H9 (cell line): ENCODE results near the gene IPP. TPM values are rescaled to one million over a fixed set of nuclear protein-coding genes. Genes with fewer than 3 reads are reported as not detected.

ENCODE experiments used
- DNase-seq: peaks from one replicate; pipeline ENCODE4 v3.0.0-alpha.2; 2017
- H2AFZ ChIP-seq: one replicate; pipeline ENCODE4 v1.6.1; 2013; ENCODE audit warnings: mild to moderate bottlenecking, low read length, control low read depth, moderate library complexity
- H2AK5ac ChIP-seq: 2 replicates; pipeline ENCODE4 v1.6.1; 2013; ENCODE audit warnings: low read length, control low read depth, mixed read lengths; ENCODE audit not compliant: insufficient read length
- H2BK120ac ChIP-seq: one replicate; pipeline ENCODE4 v1.6.1; 2013; ENCODE audit warnings: low read depth, mild to moderate bottlenecking, low read length, control low read depth, inconsistent platforms; ENCODE audit not compliant: poor library complexity, severe bottlenecking
- H2BK12ac ChIP-seq: 2 replicates; pipeline ENCODE4 v1.6.1; 2013; ENCODE audit warnings: low read length, control low read depth, mixed read lengths, low read depth; ENCODE audit not compliant: insufficient read length
- H2BK15ac ChIP-seq: 2 replicates; pipeline ENCODE4 v1.6.1; 2013; ENCODE audit warnings: low read depth, low read length, control low read depth
- H2BK20ac ChIP-seq: one replicate; pipeline ENCODE4 v1.6.1; 2013; ENCODE audit warnings: low read depth, mild to moderate bottlenecking, low read length, control low read depth, inconsistent platforms; ENCODE audit not compliant: poor library complexity, severe bottlenecking
- H2BK5ac ChIP-seq: 2 replicates; pipeline ENCODE4 v1.6.1; 2013; ENCODE audit warnings: low read length, control low read depth, mixed read lengths; ENCODE audit not compliant: insufficient read length
- H3K14ac ChIP-seq: 2 replicates; pipeline ENCODE4 v1.6.1; 2013; ENCODE audit warnings: low read length, control low read depth; ENCODE audit not compliant: insufficient read depth
- H3K18ac ChIP-seq: 2 replicates; pipeline ENCODE4 v1.6.1; 2013; ENCODE audit warnings: low read depth, mild to moderate bottlenecking, mixed read lengths, low read length, control low read depth; ENCODE audit not compliant: insufficient read length
- H3K23ac ChIP-seq: 2 replicates; pipeline ENCODE4 v1.6.1; 2013; ENCODE audit warnings: low read length, control low read depth, mixed read lengths, low read depth; ENCODE audit not compliant: insufficient read length
- H3K23me2 ChIP-seq: 2 replicates; pipeline ENCODE4 v1.6.1; 2013; ENCODE audit warnings: low read depth, mild to moderate bottlenecking, mixed read lengths, low read length, control low read depth; ENCODE audit not compliant: insufficient read length, poor library complexity, severe bottlenecking
- H3K27ac ChIP-seq: 2 replicates; pipeline ENCODE4 v1.5.1; 2013; ENCODE audit warnings: low read length, control low read depth, mixed read lengths, low read depth; ENCODE audit not compliant: insufficient read length
- H3K27me3 ChIP-seq: 2 replicates; pipeline ENCODE4 v1.6.1; 2013; ENCODE audit warnings: low read length, control low read depth, inconsistent platforms; ENCODE audit not compliant: insufficient read depth
- H3K4ac ChIP-seq: 2 replicates; pipeline ENCODE4 v1.6.1; 2013; ENCODE audit warnings: low read depth, mild to moderate bottlenecking, control low read depth, inconsistent platforms, low read length, moderate library complexity
- H3K4me1 ChIP-seq: 2 replicates; pipeline ENCODE4 v1.6.1; 2013; ENCODE audit warnings: low read length, control low read depth, inconsistent platforms; ENCODE audit not compliant: insufficient read depth
- H3K4me2 ChIP-seq: 2 replicates; pipeline ENCODE4 v1.6.1; 2013; ENCODE audit warnings: low read length, control low read depth, mixed read lengths; ENCODE audit not compliant: insufficient read length, insufficient read depth
- H3K56ac ChIP-seq: 2 replicates; pipeline ENCODE4 v1.6.1; 2013; ENCODE audit warnings: low read depth, mild to moderate bottlenecking, mixed read lengths, low read length, control low read depth; ENCODE audit not compliant: insufficient read length
- H3K79me1 ChIP-seq: 2 replicates; pipeline ENCODE4 v1.6.1; 2013; ENCODE audit warnings: low read depth, mild to moderate bottlenecking, moderate library complexity, low read length, control low read depth, inconsistent platforms; ENCODE audit not compliant: insufficient read depth, poor library complexity, severe bottlenecking
- H3K79me2 ChIP-seq: 2 replicates; pipeline ENCODE4 v1.6.1; 2013; ENCODE audit warnings: low read length, control low read depth, inconsistent platforms; ENCODE audit not compliant: insufficient read depth
- H3K9ac ChIP-seq: 2 replicates; pipeline ENCODE4 v1.6.1; 2013; ENCODE audit warnings: low read length, control low read depth, mixed read lengths; ENCODE audit not compliant: insufficient read length; ENCODE audit errors: extremely low read depth
- H3K9me3 ChIP-seq: one replicate; pipeline ENCODE4 v1.6.1; 2013; ENCODE audit warnings: low read depth, low read length, inconsistent platforms; ENCODE audit not compliant: control insufficient read depth
- H3T11ph ChIP-seq: one replicate; pipeline ENCODE4 v1.6.1; 2013; ENCODE audit warnings: mild to moderate bottlenecking, low read length, control low read depth, inconsistent platforms
- H4K20me1 ChIP-seq: one replicate; pipeline ENCODE4 v1.6.1; 2013; ENCODE audit not compliant: control insufficient read depth, insufficient read length, insufficient read depth
- H4K5ac ChIP-seq: 2 replicates; pipeline ENCODE4 v1.6.1; 2013; ENCODE audit warnings: low read depth, mild to moderate bottlenecking, mixed read lengths, low read length, control low read depth; ENCODE audit not compliant: insufficient read length
- H4K8ac ChIP-seq: replicated peaks from 2 replicates; pipeline ENCODE4 v1.6.1; 2013; ENCODE audit warnings: low read length, control low read depth, mixed read lengths, low read depth; ENCODE audit not compliant: insufficient read length
- H4K91ac ChIP-seq: 2 replicates; pipeline ENCODE4 v1.6.1; 2013; ENCODE audit warnings: low read depth, mild to moderate bottlenecking, moderate library complexity, mixed read lengths, low read length, control low read depth; ENCODE audit not compliant: insufficient read length
- H3K27ac Mint-ChIP-seq, 3 experiments: 2 replicates in 2 of 3; 3 replicates in 1 of 3; pipeline ENCODE4 v1.8.0; 2020 to 2021; ENCODE audit warnings: mixed read lengths in 3 of 3, mild to moderate bottlenecking in 1 of 3, moderate library complexity in 1 of 3
- H3K27me3 Mint-ChIP-seq: 2 replicates; pipeline ENCODE4 v1.8.0; 2021; ENCODE audit warnings: low read depth, mild to moderate bottlenecking, moderate library complexity, mixed read lengths
- H3K36me3 Mint-ChIP-seq, 3 experiments: 2 replicates in 2 of 3; 3 replicates in 1 of 3; pipeline ENCODE4 v1.8.0; 2020 to 2021; ENCODE audit warnings: low read depth in 3 of 3, mixed read lengths in 3 of 3; ENCODE audit not compliant: insufficient read depth in 1 of 3
- H3K4me1 Mint-ChIP-seq, 2 experiments: 2 replicates each; pipeline ENCODE4 v1.8.0; 2020; ENCODE audit warnings: mixed read lengths in 2 of 2
- H3K4me3 Mint-ChIP-seq, 2 experiments: 2 replicates in 1 of 2; 3 replicates in 1 of 2; pipeline ENCODE4 v1.8.0; 2020 to 2021; ENCODE audit warnings: mild to moderate bottlenecking in 2 of 2, mixed read lengths in 2 of 2, moderate library complexity in 1 of 2
- H3K9me3 Mint-ChIP-seq, 2 experiments: 2 replicates in 1 of 2; 3 replicates in 1 of 2; pipeline ENCODE4 v1.8.0; 2020; ENCODE audit warnings: mild to moderate bottlenecking in 2 of 2, mixed read lengths in 2 of 2, moderate library complexity in 1 of 2
- WGBS: extraction: QIAGEN DNeasy Blood & Tissue Kit; methylation state at CpG from one replicate; pipeline ENCODE4 v1.1.7; 2013; ENCODE audit warnings: missing lambda C conversion rate, low lambda C conversion rate, mixed read lengths; ENCODE audit not compliant: insufficient read length; ENCODE audit errors: extremely low coverage; 5-methylcytosine and 5-hydroxymethylcytosine counted together
- total RNA-seq: library from RNA; stranded (reverse); gene quantifications from 2 replicates; pipeline ENCODE4 v1.2.1, GENCODE V29; 2021
- TF ChIP-seq, protein P1 (sequence below): fragments of 200-600 bp; sonication (generic); conservative IDR thresholded peaks from 3 replicates; pipeline ENCODE4 v1.8.0; 2021; ENCODE audit warnings: antibody characterized with exemption, mild to moderate bottlenecking

The IPP gene
- total RNA-seq, 1 experiment from 2014 or later = 6.3 TPM

DNA sequence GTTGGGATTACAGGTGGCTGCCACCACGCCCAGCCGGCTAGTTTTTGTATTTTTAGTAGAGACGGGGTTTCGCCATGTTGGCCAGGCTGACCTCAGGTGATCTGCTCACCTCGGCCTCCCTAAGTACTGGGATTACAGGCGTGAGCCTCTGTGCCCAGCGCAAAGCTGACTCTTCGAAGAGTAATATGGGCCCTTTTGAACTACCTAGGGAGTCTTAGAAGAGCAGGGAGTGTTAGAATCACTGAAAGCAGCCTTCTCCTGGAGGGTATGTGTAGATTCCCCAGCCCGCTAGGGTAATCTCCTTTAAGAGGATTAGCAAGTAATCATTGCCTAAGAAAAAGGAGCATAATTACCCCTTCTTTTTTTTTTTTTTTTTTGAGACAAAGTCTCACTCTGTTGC is 46.5 kb upstream of the IPP start:
- no peak overlapping the region for H4K91ac ChIP-seq
- no peaks in the 10 kb centered on the region for H3K79me2 ChIP-seq
- H2AK5ac ChIP-seq = no peak overlapping the region
- TF ChIP-seq, protein P1, sequence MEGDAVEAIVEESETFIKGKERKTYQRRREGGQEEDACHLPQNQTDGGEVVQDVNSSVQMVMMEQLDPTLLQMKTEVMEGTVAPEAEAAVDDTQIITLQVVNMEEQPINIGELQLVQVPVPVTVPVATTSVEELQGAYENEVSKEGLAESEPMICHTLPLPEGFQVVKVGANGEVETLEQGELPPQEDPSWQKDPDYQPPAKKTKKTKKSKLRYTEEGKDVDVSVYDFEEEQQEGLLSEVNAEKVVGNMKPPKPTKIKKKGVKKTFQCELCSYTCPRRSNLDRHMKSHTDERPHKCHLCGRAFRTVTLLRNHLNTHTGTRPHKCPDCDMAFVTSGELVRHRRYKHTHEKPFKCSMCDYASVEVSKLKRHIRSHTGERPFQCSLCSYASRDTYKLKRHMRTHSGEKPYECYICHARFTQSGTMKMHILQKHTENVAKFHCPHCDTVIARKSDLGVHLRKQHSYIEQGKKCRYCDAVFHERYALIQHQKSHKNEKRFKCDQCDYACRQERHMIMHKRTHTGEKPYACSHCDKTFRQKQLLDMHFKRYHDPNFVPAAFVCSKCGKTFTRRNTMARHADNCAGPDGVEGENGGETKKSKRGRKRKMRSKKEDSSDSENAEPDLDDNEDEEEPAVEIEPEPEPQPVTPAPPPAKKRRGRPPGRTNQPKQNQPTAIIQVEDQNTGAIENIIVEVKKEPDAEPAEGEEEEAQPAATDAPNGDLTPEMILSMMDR = no peak
- no peak overlapping the region for H2BK12ac ChIP-seq
- no peak overlapping the region for H2AFZ ChIP-seq
- no peaks in the 10 kb centered on the region for H3K36me3 Mint-ChIP-seq
- H3K27me3 ChIP-seq = no peaks in the 10 kb centered on the region
- no peak for DNase-seq
- no peak overlapping the region for H3K56ac ChIP-seq
- H3K4me3 Mint-ChIP-seq = no peak overlapping the region
- H3K79me1 ChIP-seq = no peaks in the 10 kb centered on the region
- no peak overlapping the region for H4K8ac ChIP-seq
- peaks cover 7 to 14% of the 10 kb centered on the region in 2 experiments for H3K4me1 Mint-ChIP-seq
- no peak overlapping the region for H3K27ac Mint-ChIP-seq
- no peak overlapping the region for H3K9ac ChIP-seq
- no peaks in the 10 kb centered on the region for H4K20me1 ChIP-seq
- no peak overlapping the region for H3K27ac ChIP-seq
- H2BK120ac ChIP-seq = no peak overlapping the region
- no peak overlapping the region for H2BK5ac ChIP-seq
- H3K23me2 ChIP-seq = no peaks in the 10 kb centered on the region
- H3K9me3 Mint-ChIP-seq = no peaks in the 10 kb centered on the region
- H3K4ac ChIP-seq = no peak overlapping the region
- no peak overlapping the region for H4K5ac ChIP-seq
- H3K4me2 ChIP-seq = no peak overlapping the region
- WGBS = no CpG with 5 or more reads among the region's 9 CpGs
- H3K14ac ChIP-seq = no peak overlapping the region
- H3K9me3 ChIP-seq = no peaks in the 10 kb centered on the region
- no peaks in the 10 kb centered on the region for H3K4me1 ChIP-seq
- H3K18ac ChIP-seq = no peak overlapping the region
- H2BK15ac ChIP-seq = no peak overlapping the region
- peaks cover 55% of the 10 kb centered on the region for H3K27me3 Mint-ChIP-seq
- H3K23ac ChIP-seq = no peak overlapping the region
- H2BK20ac ChIP-seq = no peak overlapping the region
- no peak overlapping the region for H3T11ph ChIP-seq
